SKM-1 treated with dmso at 0.1 percent for 144 hours (cell line): ENCODE measurements around the gene TEKTIP1.
"Not testable (repeated sequence)": the region's sequence is repeated elsewhere in the genome, so short reads cannot be mapped to it uniquely, and the experiment has no call there.

Experiments used
- DNase-seq: peaks from one replicate; lab custom pipeline; 2025; ENCODE audit not compliant: unreplicated experiment; lab: John Stamatoyannopoulos, UW

Gene TEKTIP1

DNA sequence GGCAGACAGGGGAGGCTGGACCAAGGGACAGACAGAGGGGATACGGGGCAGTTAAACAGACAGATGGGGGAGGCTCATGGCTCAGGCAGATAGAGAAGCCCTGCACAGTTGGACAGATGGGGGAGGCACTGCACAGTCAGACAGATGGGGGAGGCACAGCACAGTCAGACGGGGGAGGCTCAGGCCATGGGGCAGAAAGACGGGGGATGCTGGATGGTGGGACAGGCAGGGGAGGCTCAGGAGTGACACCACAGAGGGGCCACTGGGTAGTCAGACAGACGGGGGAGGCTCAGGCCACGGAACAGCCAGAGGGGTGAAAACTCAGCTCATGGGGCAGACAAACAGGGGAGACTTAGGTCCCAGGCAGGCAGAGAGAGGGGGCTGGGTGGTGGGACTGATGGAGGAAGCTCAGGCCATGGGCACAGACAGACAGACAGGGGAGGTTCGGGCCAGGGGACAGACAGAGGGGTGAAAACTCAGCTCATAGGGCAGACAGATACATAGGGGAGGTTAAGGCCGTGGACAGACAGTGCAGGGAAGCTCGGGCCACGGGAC is 17.5 kb downstream of the TEKTIP1 start:
- no peak for DNase-seq

- no peak for DNase-seq
Observed at GRCh38 chr19:3556978-3557460, 18.0 kb downstream of the TEKTIP1 start.

DNA sequence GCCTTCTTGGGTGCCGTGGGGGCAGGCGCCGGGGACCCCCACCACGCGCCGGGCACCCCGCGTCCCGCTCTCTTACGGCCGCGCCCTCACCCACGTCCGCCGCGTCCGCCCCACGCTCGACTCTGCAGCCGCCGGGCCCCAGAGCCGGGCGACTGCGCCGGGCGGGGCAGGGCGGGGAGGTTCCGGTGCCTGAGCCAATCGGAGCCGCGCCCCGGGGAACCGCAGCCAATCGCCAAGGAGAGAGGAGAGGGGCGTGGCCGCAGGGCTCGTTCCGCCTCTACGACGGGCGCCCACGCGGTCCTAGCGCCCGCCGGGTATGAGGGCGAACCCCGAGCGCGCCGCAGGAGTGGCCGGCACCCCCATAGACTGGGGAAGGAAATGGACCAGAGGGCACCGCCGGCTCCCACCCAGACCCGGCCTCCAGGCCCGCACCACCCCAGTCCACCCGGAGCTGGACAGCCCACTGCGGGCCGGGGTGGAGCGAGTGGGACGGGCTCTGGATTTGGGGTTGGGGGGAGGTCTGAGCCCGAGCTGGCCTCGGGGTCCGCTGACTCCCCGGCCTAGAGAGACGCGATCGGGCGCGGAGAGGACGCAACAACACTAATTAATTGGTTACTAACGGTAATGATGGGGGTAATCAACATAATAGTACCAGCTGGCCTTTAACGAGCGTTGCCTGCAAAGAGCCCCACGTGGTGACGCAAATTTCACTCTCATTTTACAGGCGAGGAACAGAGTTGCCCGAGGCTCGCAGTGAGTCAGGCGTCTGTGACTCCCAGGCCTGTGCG is 18.7 kb downstream of the TEKTIP1 start, which contains the start of gene MFSD12:
MFSD12 (minus strand) TSS at position 126 of the 788 bp plus-strand sequence. CDS start 183 bp downstream, outside the sequence.
- peak; percentile 89 for DNase-seq

- no peak for DNase-seq
Observed at GRCh38 chr19:3563709-3564524, 24.9 kb downstream of the TEKTIP1 start.

DNA sequence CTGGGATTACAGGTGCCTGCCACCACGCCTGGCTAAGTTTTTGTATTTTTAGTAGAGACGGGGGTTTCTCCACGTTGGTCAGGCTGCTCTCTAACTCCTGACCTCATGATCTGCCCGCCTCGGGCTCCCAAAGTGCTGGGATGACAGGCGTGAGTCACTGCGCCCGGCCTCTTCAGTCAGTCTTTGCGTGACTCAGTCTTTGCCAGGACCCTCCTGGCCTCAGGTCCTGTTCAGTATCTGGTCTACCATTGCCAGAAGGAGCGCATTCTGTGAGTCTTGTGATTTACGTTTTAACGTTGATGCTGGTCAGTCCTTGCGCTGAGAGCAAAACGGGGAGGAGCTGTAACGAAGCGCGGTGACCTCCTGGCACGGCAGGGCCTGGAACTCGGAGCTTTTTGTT is 26.2 kb downstream of the TEKTIP1 start:
- no peak for DNase-seq

GRCh38 chr19:3570042-3570441 is 31.1 kb downstream of the TEKTIP1 start:
- not testable (repeated sequence) for DNase-seq

- DNase-seq: no peak
Observed at GRCh38 chr19:3570606-3571011, 31.6 kb downstream of the TEKTIP1 start.

- peak; percentile 99 for DNase-seq
Observed at GRCh38 chr19:3572132-3572854, 33.3 kb downstream of the TEKTIP1 start.

- no peak for DNase-seq
Observed at GRCh38 chr19:3572855-3573161, 33.8 kb downstream of the TEKTIP1 start, which contains the start of gene HMG20B. HMG20B (plus strand) TSS chr19:3572944; CDS start chr19:3573310, 366 bp downstream.

- no peak for DNase-seq
Observed at GRCh38 chr19:3573162-3573857, 34.3 kb downstream of the TEKTIP1 start.

GRCh38 chr19:3573858-3574637 is 35.1 kb downstream of the TEKTIP1 start:
- DNase-seq: peak; percentile 97

DNA sequence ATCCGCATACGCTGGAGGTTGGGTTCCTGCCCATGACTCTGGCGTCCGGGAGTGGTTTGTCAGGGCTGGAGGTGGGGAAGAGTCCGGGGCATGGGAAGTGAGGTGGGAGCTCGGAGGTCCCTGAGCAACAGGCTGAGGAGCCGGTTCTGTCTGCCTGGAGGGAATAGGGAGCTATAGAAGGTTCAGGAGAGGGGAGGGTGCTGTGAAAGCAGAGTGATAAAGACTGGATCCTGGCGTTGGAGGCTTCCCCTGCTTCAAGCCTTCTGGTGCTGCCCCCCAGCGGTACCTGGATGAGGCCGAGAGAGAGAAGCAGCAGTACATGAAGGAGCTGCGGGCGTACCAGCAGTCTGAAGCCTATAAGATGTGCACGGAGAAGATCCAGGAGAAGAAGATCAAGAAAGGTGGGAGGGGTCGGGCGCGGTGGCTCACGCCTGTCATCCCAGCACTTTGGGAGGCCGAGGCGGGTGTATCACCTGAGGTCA is 36.3 kb downstream of the TEKTIP1 start:
- DNase-seq: peak; percentile 50

DNA sequence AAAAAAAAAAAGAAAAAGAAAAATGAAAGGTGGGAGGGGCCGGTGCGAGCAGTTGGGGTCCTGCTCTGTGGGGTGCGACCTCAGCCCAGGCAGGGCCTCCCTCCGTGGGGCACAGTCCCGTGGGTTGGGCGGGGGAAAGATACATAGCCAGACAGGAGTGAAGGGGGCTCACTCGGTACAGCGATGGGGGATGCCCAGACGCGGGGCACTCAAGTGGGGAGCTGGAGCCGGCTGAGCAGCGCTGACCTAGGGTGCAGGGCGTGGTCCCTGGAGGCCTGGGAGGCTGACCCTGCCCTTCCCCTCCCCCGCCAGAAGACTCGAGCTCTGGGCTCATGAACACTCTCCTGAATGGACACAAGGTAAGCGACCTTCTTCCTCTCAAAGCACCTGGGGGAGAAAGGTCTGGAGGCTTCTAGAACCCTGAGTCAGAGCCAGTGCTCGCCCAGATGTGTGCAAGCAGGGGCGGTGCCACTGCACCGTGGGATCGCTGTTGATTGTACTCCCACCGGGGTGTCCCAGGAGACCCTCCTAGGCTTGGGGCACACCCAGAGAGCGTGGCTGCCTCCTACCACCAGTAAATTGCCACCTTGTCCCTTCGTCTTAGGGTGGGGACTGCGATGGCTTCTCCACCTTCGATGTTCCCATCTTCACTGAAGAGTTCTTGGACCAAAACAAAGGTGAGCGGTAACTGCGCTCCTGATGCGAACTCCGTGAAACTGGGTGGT is 37.1 kb downstream of the TEKTIP1 start:
- DNase-seq: no peak

DNA sequence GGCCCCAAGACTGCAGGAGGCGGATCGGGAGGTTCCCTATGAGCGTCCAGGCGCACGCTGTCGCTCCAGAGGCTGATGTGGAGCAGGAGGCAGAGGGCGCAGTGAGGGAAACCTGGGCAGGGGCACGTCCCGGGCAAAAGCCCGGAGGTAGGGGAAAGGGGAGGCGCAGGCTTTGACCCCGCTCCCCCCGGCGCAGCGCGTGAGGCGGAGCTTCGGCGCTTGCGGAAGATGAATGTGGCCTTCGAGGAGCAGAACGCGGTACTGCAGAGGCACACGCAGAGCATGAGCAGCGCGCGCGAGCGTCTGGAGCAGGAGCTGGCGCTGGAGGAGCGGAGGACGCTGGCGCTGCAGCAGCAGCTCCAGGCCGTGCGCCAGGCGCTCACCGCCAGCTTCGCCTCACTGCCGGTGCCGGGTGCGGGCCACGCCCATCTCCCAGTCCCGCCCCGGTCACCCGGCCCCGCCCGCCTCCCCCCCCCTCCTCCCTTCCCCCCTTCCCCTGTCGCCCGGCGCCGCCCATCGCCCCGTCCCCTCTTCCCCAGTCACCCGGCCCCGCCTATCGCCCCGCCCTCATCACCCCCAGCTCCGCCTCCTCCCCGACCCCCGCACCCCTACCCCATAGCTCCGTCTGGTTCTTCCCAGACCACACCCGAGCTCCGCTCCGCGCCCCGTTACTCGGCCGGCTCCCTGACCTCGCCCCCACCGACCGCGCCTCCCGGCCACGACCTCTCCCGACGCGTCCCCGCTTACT is 37.9 kb downstream of the TEKTIP1 start:
- no peak for DNase-seq

- DNase-seq: no peak
Observed at GRCh38 chr19:3577723-3578344, 38.9 kb downstream of the TEKTIP1 start.

DNA sequence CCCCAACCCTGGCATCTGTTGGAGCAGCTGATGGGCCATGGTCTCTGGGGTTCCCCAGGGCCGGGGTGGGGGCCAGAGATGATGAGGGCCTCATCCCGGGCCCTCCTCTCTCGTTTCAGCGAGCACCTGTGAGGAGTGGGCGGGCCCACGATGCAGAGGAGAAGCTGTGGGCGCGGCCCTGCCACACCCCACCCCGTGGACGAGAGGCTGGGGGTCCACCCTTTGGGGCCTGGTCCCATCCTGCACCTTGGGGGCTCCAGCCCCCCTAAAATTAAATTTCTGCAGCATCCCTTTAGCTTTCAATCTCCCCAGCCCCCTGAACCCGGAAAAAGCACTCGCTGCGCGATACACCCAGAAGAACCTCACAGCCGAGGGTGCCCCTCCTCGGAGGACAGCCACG is 39.4 kb downstream of the TEKTIP1 start:
- DNase-seq: no peak

DNA sequence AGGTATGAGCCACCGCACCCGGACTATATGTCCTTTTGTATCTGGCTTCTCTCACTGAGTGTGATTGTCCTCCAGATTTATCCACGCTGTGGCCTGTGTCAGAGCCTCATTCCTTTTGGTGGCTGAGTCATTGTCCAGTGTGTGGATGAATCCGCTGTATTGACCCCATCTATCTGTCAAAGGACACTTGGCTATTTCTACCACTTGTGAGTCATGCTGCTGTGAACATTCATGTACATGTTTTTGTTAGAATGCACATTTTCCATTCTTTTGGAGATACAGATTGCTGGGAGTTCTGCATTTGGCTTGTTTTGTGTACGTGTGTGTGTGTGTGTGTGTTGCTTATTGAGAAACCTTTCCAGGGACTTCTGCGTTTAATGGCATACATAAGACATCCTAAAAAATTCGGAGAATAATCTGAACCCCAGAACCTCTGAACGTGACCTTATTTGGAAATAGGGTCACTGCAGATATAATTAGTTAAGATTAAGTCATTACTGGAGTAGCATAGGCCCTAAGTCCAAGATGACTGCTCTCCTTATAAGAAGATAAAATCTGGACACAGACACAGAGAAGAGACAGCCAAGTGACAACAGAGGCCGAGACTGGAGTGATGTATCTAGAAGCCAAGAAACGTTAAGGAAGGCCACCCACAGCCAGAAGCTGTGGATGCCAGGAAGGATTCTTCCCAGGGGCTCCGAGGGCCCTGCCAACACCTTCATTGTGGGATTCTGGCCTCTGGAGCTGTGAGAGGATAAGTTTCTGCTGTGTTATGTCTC is 41.4 kb downstream of the TEKTIP1 start:
- no peak for DNase-seq
